MM.1S (cell line): ENCODE measurements around the gene BCL10.

Experiments
- DNase-seq: peaks from one replicate; pipeline ENCODE4 v3.0.0-alpha.2; 2015
- H2AFZ ChIP-seq: fragments of 300-600 bp; sonication (generic); 2 replicates; pipeline ENCODE4 v1.6.0; 2016; ENCODE audit warnings: antibody characterized with exemption, low read length
- H3F3A ChIP-seq: fragments of 300-600 bp; sonication (generic); 2 replicates; pipeline ENCODE4 v1.6.1; 2016; ENCODE audit warnings: mild to moderate bottlenecking, antibody characterized with exemption, low read length, moderate library complexity, mixed read lengths; ENCODE audit not compliant: insufficient read depth
- H3K27ac ChIP-seq: fragments of 300-600 bp; sonication (generic); 2 replicates; pipeline ENCODE4 v1.5.1; 2016; ENCODE audit warnings: mild to moderate bottlenecking, low read length
- H3K27me3 ChIP-seq: fragments of 300-600 bp; sonication (generic); replicated peaks from 2 replicates; pipeline ENCODE4 v1.6.0; 2016; ENCODE audit warnings: low read length; ENCODE audit not compliant: insufficient read depth
- H3K36me3 ChIP-seq: fragments of 300-600 bp; sonication (generic); replicated peaks from 2 replicates; pipeline ENCODE4 v1.6.1; 2016; ENCODE audit warnings: mild to moderate bottlenecking, low read length, mixed read lengths; ENCODE audit not compliant: insufficient read depth
- H3K4me1 ChIP-seq: fragments of 300-600 bp; sonication (generic); 2 replicates; pipeline ENCODE4 v1.6.1; 2016; ENCODE audit warnings: low read length, mixed read lengths
- H3K4me2 ChIP-seq: fragments of 300-600 bp; sonication (generic); 2 replicates; pipeline ENCODE4 v1.6.0; 2016; ENCODE audit warnings: low read depth, low read length
- H3K4me3 ChIP-seq: fragments of 300-600 bp; sonication (generic); 2 replicates; pipeline ENCODE4 v1.5.1; 2016; ENCODE audit warnings: low read length, mixed read lengths
- H3K79me2 ChIP-seq: fragments of 300-600 bp; sonication (generic); 2 replicates; pipeline ENCODE4 v1.6.1; 2016; ENCODE audit warnings: mixed run types, low read length, mixed read lengths
- H3K9ac ChIP-seq: fragments of 300-600 bp; sonication (generic); 2 replicates; pipeline ENCODE4 v1.6.1; 2016; ENCODE audit warnings: low read length, mixed read lengths
- H3K9me2 ChIP-seq: fragments of 300-600 bp; sonication (generic); replicated peaks from 2 replicates; pipeline ENCODE4 v1.6.1; 2016; ENCODE audit warnings: mild to moderate bottlenecking, low read length, mixed read lengths; ENCODE audit not compliant: insufficient read depth
- H3K9me3 ChIP-seq: fragments of 300-600 bp; sonication (generic); replicated peaks from 2 replicates; pipeline ENCODE4 v1.6.1; 2016; ENCODE audit warnings: mild to moderate bottlenecking, low read length, mixed read lengths; ENCODE audit not compliant: insufficient read depth
- H4K20me1 ChIP-seq: fragments of 300-600 bp; sonication (generic); 2 replicates; pipeline ENCODE4 v1.6.1; 2016; ENCODE audit warnings: mild to moderate bottlenecking, low read length, moderate library complexity, mixed read lengths; ENCODE audit not compliant: insufficient read depth
- CTCF ChIP-seq: fragments of 300-600 bp; sonication (generic); IDR thresholded peaks from 2 replicates; pipeline ENCODE4 v1.5.1; 2016; ENCODE audit warnings: antibody characterized with exemption, low read length, mixed read lengths
- EZH2 ChIP-seq: fragments of 300-600 bp; sonication (generic); optimal IDR thresholded peaks from 2 replicates; pipeline ENCODE3; 2017; ENCODE audit warnings: low read depth, mild to moderate bottlenecking, antibody characterized with exemption, low read length, mixed read lengths
- EZH2phosphoT487 ChIP-seq: fragments of 300-600 bp; sonication (generic); IDR thresholded peaks from 2 replicates; pipeline ENCODE4 v1.6.1; 2018; ENCODE audit warnings: antibody characterized with exemption, low read length

The BCL10 gene

DNA sequence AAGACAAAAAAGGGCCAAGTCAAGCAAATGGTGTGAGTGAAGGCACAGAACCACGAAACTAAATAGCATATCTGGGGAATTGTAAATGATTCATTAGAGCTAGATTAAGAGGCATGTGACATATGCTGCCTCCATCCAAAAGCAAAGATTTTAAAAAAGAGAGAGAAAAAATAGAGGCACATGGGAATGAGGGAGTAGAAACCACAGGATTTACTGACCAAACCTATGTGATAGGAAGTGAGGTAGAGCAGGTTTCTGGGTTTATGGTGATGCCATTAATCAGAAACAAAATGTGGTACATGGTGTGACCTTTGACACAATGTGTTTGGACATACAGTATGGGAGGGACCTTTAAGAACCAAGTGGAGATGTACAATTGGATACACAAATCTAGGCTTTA, 30.5 kb downstream of the BCL10 start:
- Histone ChIP-seq H3K4me3 (no peak overlapping the region), H3K4me1 (no peaks in the 10 kb centered on the region), H3K36me3 (no peaks in the 10 kb centered on the region), H4K20me1 (no peaks in the 10 kb centered on the region), H3K27me3 (no peaks in the 10 kb centered on the region), H3K27ac (no peak overlapping the region), H2AFZ (no peak overlapping the region), H3K79me2 (no peaks in the 10 kb centered on the region), H3K9ac (no peak overlapping the region), H3K9me2 (no peaks in the 10 kb centered on the region), H3F3A (no peaks in the 10 kb centered on the region), H3K4me2 (no peak overlapping the region), H3K9me3 (no peaks in the 10 kb centered on the region)
- no peak for TF ChIP-seq CTCF
- no peak for TF ChIP-seq EZH2
- no peak for DNase-seq

- H3K27me3 ChIP-seq, result no peaks in the 10 kb centered on the region
- no peak overlapping the region for H3K9ac ChIP-seq
- no peak overlapping the region for H2AFZ ChIP-seq
- TF ChIP-seq EZH2phosphoT487 (no peak), EZH2 (no peak), CTCF (no peak)
- no peaks in the 10 kb centered on the region for H3K9me2 ChIP-seq
- H3F3A ChIP-seq, result no peaks in the 10 kb centered on the region
- H3K4me3 ChIP-seq, result no peak overlapping the region
- no peaks in the 10 kb centered on the region for H3K36me3 ChIP-seq
- H3K4me1 ChIP-seq, result no peaks in the 10 kb centered on the region
- no peak overlapping the region for H3K27ac ChIP-seq
- H4K20me1 ChIP-seq, result no peaks in the 10 kb centered on the region
- H3K79me2 ChIP-seq, result no peaks in the 10 kb centered on the region
- H3K4me2 ChIP-seq, result no peak overlapping the region
- no peaks in the 10 kb centered on the region for H3K9me3 ChIP-seq
- no peak for DNase-seq
Measured at GRCh38 chr1:85245456-85245855, 31.0 kb downstream of the BCL10 start.

- Histone ChIP-seq H3K9ac (no peak overlapping the region), H3K4me1 (no peaks in the 10 kb centered on the region), H3K9me2 (no peaks in the 10 kb centered on the region), H3K4me3 (no peak overlapping the region), H2AFZ (no peak overlapping the region), H3K36me3 (no peaks in the 10 kb centered on the region), H3F3A (no peaks in the 10 kb centered on the region), H3K27ac (no peak overlapping the region), H3K79me2 (no peaks in the 10 kb centered on the region), H3K27me3 (no peaks in the 10 kb centered on the region), H4K20me1 (no peaks in the 10 kb centered on the region), H3K4me2 (no peak overlapping the region), H3K9me3 (no peaks in the 10 kb centered on the region)
- DNase-seq, result no peak
- no peak for TF ChIP-seq EZH2phosphoT487
- TF ChIP-seq CTCF, result no peak
- TF ChIP-seq EZH2, result no peak
Measured at GRCh38 chr1:85244271-85245061, 32.0 kb downstream of the BCL10 start.
